Ishikawa (cell line): Measurements from ENCODE around the gene NUP37.

ENCODE experiments used
- TCF12 ChIP-seq: IDR thresholded peaks from 2 replicates; pipeline ENCODE4 v1.6.1; 2012; ENCODE audit warnings: low read depth
- YY1 ChIP-seq: IDR thresholded peaks from 2 replicates; pipeline ENCODE4 v1.6.1; 2012; ENCODE audit warnings: low read depth

DNA sequence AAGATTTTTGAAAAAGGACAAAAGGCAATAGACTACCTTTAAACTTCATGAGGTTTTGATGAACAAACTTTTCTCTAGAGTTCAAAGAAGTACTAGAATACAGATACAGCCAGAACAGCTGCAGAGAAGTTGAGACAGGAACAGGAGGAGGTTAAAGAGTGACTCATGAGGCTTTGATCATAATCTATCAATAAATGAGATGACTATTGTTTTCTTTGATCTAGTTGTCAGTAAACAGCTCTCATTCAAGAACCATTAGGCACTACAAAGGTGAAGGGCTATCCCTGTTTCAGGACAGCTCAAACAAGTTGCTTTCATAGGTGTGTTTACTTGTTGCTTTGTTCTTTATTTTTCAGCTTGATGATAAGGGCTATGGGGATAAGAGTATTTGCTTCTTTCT lies 60.6 kb downstream of the NUP37 start:
- TF ChIP-seq TCF12 (no peak), YY1 (no peak)
